PC-3 (cell line): ENCODE data around the gene NUP153. TPM values are rescaled to one million over a fixed set of nuclear protein-coding genes. Genes with fewer than 3 reads are reported as not detected.

Source experiments
- ATAC-seq: fragments of 200-7000 bp; cut with Tn5 transposase; 2 replicates; pipeline ENCODE4 v1.9.1; 2020; ENCODE audit warnings: mild to moderate bottlenecking, moderate library complexity
- BruUV-seq: library from RNA; stranded (reverse); fragments of 400-500 nt; replicated peaks from 2 replicates; lab custom pipeline; 2021; lab: Mats Ljungman, UMichigan
- CTCF ChIA-PET: fragments of 300-600 bp; sonication (Branson Sonifier 250); formaldehyde crosslinking; loops from one replicate; lab custom pipeline; 2022; ENCODE audit warnings: antibody characterized with exemption; lab: Charles Lee
- POLR2A ChIA-PET: fragments of 300-600 bp; sonication (Branson Sonifier 250); formaldehyde crosslinking; loops from one replicate; lab custom pipeline; 2022; ENCODE audit warnings: antibody characterized with exemption; ENCODE audit not compliant: unreplicated experiment; lab: Charles Lee
- DNase-seq: peaks from one replicate; pipeline ENCODE4 v3.0.0-alpha.2; 2015
- H2AFZ ChIP-seq: fragments of 300-600 bp; sonication (generic); 2 replicates; pipeline ENCODE4 v1.6.0; 2016; ENCODE audit warnings: antibody characterized with exemption, low read length
- H3F3A ChIP-seq: fragments of 300-600 bp; sonication (generic); one replicate; pipeline ENCODE4 v1.6.0; 2017; ENCODE audit warnings: antibody characterized with exemption, low read length, control low read depth, mild to moderate bottlenecking; ENCODE audit not compliant: unreplicated experiment
- H3K27ac ChIP-seq: fragments of 300-600 bp; sonication (generic); 2 replicates; pipeline ENCODE4 v1.5.1; 2016; ENCODE audit warnings: mild to moderate bottlenecking, low read length
- H3K27me3 ChIP-seq: fragments of 300-600 bp; sonication (generic); 2 replicates; pipeline ENCODE4 v1.6.1; 2016; ENCODE audit warnings: low read length, mixed read lengths
- H3K36me3 ChIP-seq: fragments of 300-600 bp; sonication (generic); 2 replicates; pipeline ENCODE4 v1.6.1; 2016; ENCODE audit warnings: low read depth, mixed run types, low read length, mixed read lengths
- H3K4me1 ChIP-seq: fragments of 300-600 bp; sonication (generic); 2 replicates; pipeline ENCODE4 v1.5.1; 2016; ENCODE audit warnings: low read length; ENCODE audit not compliant: insufficient read depth
- H3K4me2 ChIP-seq: fragments of 300-600 bp; sonication (generic); 2 replicates; pipeline ENCODE4 v1.6.0; 2016; ENCODE audit warnings: low read length
- H3K4me3 ChIP-seq: fragments of 300-600 bp; sonication (generic); 2 replicates; pipeline ENCODE4 v1.5.1; 2016; ENCODE audit warnings: mild to moderate bottlenecking, low read length, mixed read lengths
- H3K79me2 ChIP-seq: fragments of 300-600 bp; sonication (generic); 2 replicates; pipeline ENCODE4 v1.6.1; 2017; ENCODE audit warnings: low read length, mixed read lengths
- H3K9ac ChIP-seq: fragments of 300-600 bp; sonication (generic); 2 replicates; pipeline ENCODE4 v1.6.0; 2016; ENCODE audit warnings: mild to moderate bottlenecking, low read length
- H3K9me2 ChIP-seq: fragments of 300-600 bp; sonication (generic); replicated peaks from 2 replicates; pipeline ENCODE4 v1.6.1; 2016; ENCODE audit warnings: mixed run types, low read length, mixed read lengths
- H3K9me3 ChIP-seq: fragments of 300-600 bp; sonication (generic); 2 replicates; pipeline ENCODE4 v1.6.1; 2016; ENCODE audit warnings: low read length, mixed read lengths
- H4K20me1 ChIP-seq: fragments of 300-600 bp; sonication (generic); 2 replicates; pipeline ENCODE4 v1.6.1; 2016; ENCODE audit warnings: low read length, mixed read lengths
- EZH2 ChIP-seq: fragments of 300-600 bp; sonication (generic); IDR thresholded peaks from one replicate; pipeline ENCODE4 v1.6.1; 2017; ENCODE audit warnings: antibody characterized with exemption, mild to moderate bottlenecking, low read length; ENCODE audit not compliant: unreplicated experiment
- EZH2phosphoT487 ChIP-seq: fragments of 300-600 bp; sonication (generic); IDR thresholded peaks from 2 replicates; pipeline ENCODE4 v1.6.1; 2018; ENCODE audit warnings: mild to moderate bottlenecking, antibody characterized with exemption, low read length, borderline replicate concordance
- intact Hi-C: fragments of 100-400 bp; cut with micrococcal nuclease; formaldehyde crosslinking; loops from 2 replicates; pipeline ENCODE4 v1.9.0; 2023
- total RNA-seq: library from RNA; depleted of rRNA; stranded (reverse); fragments of >200 nt; gene quantifications from 2 replicates; pipeline ENCODE4 v1.2.3, GENCODE V29; 2014
- TF ChIP-seq, protein P1 (sequence below): fragments of 300-600 bp; sonication (generic); conservative IDR thresholded peaks from 2 replicates; pipeline ENCODE4 v1.5.1; 2017; ENCODE audit warnings: antibody characterized with exemption, low read depth, mild to moderate bottlenecking, low read length

The NUP153 gene
- total RNA-seq, 1 experiment from 2014 or later: 48.3 TPM

DNA sequence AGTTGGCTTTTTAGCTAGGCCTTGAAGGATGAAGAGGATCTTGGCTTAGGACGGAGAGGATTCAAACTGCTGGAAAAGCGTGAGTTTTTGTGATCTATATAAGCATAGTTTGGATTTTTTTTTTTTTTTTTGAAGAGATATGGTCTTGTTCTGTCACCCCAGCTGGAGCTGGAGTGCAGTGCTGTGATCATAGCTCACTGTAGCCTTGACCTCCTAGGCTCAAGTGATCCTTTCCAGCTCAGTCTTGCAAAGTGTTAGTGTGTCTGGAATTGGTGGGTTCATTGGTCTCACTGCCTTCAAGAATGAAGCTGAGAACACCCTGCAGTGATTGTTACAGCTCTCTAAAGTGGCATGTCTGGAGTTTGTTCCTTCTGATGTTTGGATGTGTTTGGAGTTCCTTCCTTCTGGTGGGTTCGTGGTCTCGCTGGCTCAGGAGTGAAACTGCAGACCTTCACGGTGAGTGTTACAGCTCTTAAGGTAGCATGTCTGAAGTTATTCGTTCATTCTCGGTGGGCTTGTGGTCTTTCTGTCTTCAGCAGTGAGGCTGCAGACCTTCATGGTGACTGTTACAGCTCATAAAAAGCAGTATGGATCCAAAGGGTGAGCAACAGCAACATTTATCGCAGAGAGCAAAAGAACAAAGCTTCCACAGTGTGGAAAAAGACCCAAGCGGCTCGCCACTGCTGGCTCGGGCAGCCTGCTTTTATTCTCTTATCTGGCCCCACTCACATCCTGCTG lies 37.5 kb upstream of the NUP153 start:
- H3K27ac ChIP-seq: no peak overlapping the region
- H3K4me1 ChIP-seq: no peaks in the 10 kb centered on the region
- no TSS peak for BruUV-seq
- TF ChIP-seq EZH2 (no peak), EZH2phosphoT487 (no peak)
- TF ChIP-seq, protein P1, sequence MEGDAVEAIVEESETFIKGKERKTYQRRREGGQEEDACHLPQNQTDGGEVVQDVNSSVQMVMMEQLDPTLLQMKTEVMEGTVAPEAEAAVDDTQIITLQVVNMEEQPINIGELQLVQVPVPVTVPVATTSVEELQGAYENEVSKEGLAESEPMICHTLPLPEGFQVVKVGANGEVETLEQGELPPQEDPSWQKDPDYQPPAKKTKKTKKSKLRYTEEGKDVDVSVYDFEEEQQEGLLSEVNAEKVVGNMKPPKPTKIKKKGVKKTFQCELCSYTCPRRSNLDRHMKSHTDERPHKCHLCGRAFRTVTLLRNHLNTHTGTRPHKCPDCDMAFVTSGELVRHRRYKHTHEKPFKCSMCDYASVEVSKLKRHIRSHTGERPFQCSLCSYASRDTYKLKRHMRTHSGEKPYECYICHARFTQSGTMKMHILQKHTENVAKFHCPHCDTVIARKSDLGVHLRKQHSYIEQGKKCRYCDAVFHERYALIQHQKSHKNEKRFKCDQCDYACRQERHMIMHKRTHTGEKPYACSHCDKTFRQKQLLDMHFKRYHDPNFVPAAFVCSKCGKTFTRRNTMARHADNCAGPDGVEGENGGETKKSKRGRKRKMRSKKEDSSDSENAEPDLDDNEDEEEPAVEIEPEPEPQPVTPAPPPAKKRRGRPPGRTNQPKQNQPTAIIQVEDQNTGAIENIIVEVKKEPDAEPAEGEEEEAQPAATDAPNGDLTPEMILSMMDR: no peak
- H3K36me3 ChIP-seq: no peaks in the 10 kb centered on the region
- H3K79me2 ChIP-seq: no peaks in the 10 kb centered on the region
- no peak overlapping the region for H3K9ac ChIP-seq
- no peaks in the 10 kb centered on the region for H3K9me3 ChIP-seq
- no peak overlapping the region for H3K4me2 ChIP-seq
- ChIA-PET POLR2A (interaction anchor here (0.6 kb wide), 1 partner anchor 418 kb away, joined by 4 read pairs; no protein-coding TSS in a partner anchor), CTCF (interaction anchor here (0.6 kb wide), 1 partner anchor 158 kb away, joined by 3 read pairs; no protein-coding TSS in a partner anchor)
- no peak overlapping the region for H3K4me3 ChIP-seq
- intact Hi-C loops: no loop called here
- no peaks in the 10 kb centered on the region for H3F3A ChIP-seq
- no peaks in the 10 kb centered on the region for H3K9me2 ChIP-seq
- H4K20me1 ChIP-seq: no peaks in the 10 kb centered on the region
- H3K27me3 ChIP-seq: no peaks in the 10 kb centered on the region
- ATAC-seq: no peak
- no peak overlapping the region for H2AFZ ChIP-seq
- DNase-seq: no peak

DNA sequence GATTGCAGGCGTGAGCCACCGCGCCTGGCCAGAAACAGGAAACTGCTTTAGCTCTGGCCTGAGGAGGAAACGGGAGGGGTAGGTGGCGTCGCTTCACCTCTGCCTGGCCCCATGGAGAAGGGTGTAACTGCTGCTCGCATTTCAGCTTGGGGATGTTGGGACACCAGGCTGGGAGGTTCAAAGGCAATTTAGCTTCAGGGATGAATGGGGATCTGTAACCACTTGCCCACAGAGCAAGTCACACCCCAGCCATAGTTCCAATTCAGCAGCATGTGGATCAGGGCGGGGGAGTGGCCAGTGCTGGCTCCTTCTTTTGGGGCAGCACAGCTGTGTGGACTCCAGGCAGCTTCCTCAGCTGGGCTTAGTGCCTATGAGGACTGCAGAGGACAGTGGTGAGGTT lies 34.8 kb upstream of the NUP153 start:
- H3K36me3 ChIP-seq: no peaks in the 10 kb centered on the region
- no peak overlapping the region for H3K4me2 ChIP-seq
- H3K9ac ChIP-seq: no peak overlapping the region
- CTCF ChIA-PET: no interaction called here
- H3K27me3 ChIP-seq: no peaks in the 10 kb centered on the region
- no peak overlapping the region for H3K4me3 ChIP-seq
- intact Hi-C loops: no loop called here
- no peak overlapping the region for H2AFZ ChIP-seq
- no peaks in the 10 kb centered on the region for H3F3A ChIP-seq
- peaks cover 7% of the 10 kb centered on the region for H3K9me3 ChIP-seq
- H3K4me1 ChIP-seq: no peaks in the 10 kb centered on the region
- no peaks in the 10 kb centered on the region for H3K79me2 ChIP-seq
- no TSS peak for BruUV-seq
- no peaks in the 10 kb centered on the region for H3K9me2 ChIP-seq
- H4K20me1 ChIP-seq: no peaks in the 10 kb centered on the region
- H3K27ac ChIP-seq: no peak overlapping the region
- no peak for TF ChIP-seq EZH2
- TF ChIP-seq, protein P1: no peak
- TF ChIP-seq EZH2phosphoT487: no peak
- POLR2A ChIA-PET: no interaction called here
- DNase-seq (no peak), ATAC-seq (no peak)

DNA sequence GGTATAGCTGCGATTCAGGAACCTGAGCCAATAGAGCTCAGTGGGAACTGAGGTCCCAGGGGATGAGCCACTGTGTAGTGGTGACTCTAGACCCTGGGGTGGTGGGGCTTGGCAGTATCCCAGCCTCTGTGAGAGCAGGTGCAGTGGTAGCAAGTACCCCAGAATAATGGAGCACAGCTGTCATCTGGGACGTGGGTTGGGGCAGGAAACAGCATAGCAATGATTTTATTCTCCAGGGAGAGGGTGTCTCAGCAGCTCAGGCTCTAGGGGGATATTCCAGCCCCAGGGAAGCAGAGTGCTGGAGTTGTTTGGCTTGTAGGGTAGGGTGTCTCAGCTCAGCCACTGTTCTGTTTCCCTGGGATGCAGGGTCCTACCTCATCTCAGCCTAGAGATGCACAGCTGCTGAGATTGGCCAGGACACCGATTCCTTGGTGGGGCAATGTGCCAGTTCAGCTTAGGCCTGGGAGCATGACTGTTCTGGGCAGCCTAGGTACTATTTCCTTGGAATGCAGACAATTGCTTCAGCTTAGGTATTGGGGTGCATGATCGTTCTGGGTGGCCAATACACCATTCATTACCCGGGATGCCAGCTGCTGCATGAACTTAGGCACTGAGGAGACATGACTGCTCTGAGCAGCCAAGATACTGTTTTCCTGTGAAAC lies 34.0 kb upstream of the NUP153 start:
- CTCF ChIA-PET: no interaction called here
- H3K79me2 ChIP-seq: no peaks in the 10 kb centered on the region
- POLR2A ChIA-PET: no interaction called here
- no peak overlapping the region for H3K27ac ChIP-seq
- H2AFZ ChIP-seq: no peak overlapping the region
- no peaks in the 10 kb centered on the region for H4K20me1 ChIP-seq
- no peak overlapping the region for H3K4me3 ChIP-seq
- peaks cover 7% of the 10 kb centered on the region for H3K9me3 ChIP-seq
- no peaks in the 10 kb centered on the region for H3K9me2 ChIP-seq
- no peaks in the 10 kb centered on the region for H3K36me3 ChIP-seq
- no TSS peak for BruUV-seq
- intact Hi-C loops: no loop called here
- no peak for TF ChIP-seq EZH2
- TF ChIP-seq, protein P1: no peak
- no peak for TF ChIP-seq EZH2phosphoT487
- H3F3A ChIP-seq: no peaks in the 10 kb centered on the region
- H3K27me3 ChIP-seq: no peaks in the 10 kb centered on the region
- ATAC-seq: no peak
- H3K9ac ChIP-seq: no peak overlapping the region
- DNase-seq: no peak
- H3K4me1 ChIP-seq: no peaks in the 10 kb centered on the region
- H3K4me2 ChIP-seq: no peak overlapping the region
